Suprapubic skin (tissue), 4 donors: Measurements from ENCODE around the gene EYA2.

Source experiments
- EP300 ChIP-seq: sonication (generic); formaldehyde crosslinking; IDR thresholded peaks from one replicate; pipeline ENCODE4 v1.6.1; 2017; ENCODE audit warnings: antibody characterized with exemption
- POLR2A ChIP-seq, 2 donors: fragments of 450-650 bp; IDR thresholded peaks; one replicate each; pipeline ENCODE4 v1.6.1; 2017; ENCODE audit warnings: antibody characterized with exemption in 2 of 2, mild to moderate bottlenecking in 2 of 2, moderate library complexity in 2 of 2
- POLR2AphosphoS5 ChIP-seq, 3 donors: sonication (generic); formaldehyde crosslinking; IDR thresholded peaks; one replicate each; pipeline ENCODE4 v1.6.1; 2017; ENCODE audit warnings: antibody characterized with exemption in 3 of 3
- TF ChIP-seq, protein P1 (sequence below), 2 donors: fragments of 200-600 bp in 1 of 2; fragments of 450-650 bp in 1 of 2; sonication (generic) in 1 of 2; IDR thresholded peaks; one replicate each; pipeline ENCODE4 v1.5.1; 2016 to 2019; ENCODE audit warnings: antibody characterized with exemption in 2 of 2, mild to moderate bottlenecking in 1 of 2, moderate library complexity in 1 of 2

DNA sequence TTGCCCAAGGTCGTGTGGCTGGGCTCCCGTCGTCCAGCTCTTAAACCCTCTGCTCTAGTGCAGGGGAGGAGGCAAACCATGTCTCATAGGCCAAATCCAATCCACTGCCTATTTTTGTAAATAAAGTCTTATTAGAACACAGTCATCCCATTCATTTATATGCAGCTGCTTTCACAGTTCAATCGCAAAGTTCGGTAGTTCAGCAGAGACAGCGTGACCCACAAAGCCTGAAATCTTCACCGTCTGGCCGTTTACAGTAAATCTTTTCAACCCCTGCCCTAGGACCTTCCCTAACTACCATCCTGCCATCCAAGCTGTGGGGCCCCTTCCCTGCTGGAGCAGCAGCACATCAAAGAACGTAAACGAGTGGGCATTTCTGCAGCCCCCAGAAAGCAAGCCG is 65.9 kb downstream of the EYA2 start:
- no peak for TF ChIP-seq POLR2A (IDR thresholded peaks at IDR 0.05)
- TF ChIP-seq, protein P1, sequence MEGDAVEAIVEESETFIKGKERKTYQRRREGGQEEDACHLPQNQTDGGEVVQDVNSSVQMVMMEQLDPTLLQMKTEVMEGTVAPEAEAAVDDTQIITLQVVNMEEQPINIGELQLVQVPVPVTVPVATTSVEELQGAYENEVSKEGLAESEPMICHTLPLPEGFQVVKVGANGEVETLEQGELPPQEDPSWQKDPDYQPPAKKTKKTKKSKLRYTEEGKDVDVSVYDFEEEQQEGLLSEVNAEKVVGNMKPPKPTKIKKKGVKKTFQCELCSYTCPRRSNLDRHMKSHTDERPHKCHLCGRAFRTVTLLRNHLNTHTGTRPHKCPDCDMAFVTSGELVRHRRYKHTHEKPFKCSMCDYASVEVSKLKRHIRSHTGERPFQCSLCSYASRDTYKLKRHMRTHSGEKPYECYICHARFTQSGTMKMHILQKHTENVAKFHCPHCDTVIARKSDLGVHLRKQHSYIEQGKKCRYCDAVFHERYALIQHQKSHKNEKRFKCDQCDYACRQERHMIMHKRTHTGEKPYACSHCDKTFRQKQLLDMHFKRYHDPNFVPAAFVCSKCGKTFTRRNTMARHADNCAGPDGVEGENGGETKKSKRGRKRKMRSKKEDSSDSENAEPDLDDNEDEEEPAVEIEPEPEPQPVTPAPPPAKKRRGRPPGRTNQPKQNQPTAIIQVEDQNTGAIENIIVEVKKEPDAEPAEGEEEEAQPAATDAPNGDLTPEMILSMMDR (IDR thresholded peaks at IDR 0.05): no peak
- TF ChIP-seq POLR2AphosphoS5 (IDR thresholded peaks at IDR 0.05): no peak
- TF ChIP-seq EP300: no peak
